H9 (cell line): ENCODE data around the gene ALX3. TPM values are rescaled to one million over a fixed set of nuclear protein-coding genes. Genes with fewer than 3 reads are reported as not detected.

Experiments
- DNase-seq: peaks from one replicate; pipeline ENCODE4 v3.0.0-alpha.2; 2017
- H2AFZ ChIP-seq: one replicate; pipeline ENCODE4 v1.6.1; 2013; ENCODE audit warnings: mild to moderate bottlenecking, low read length, control low read depth, moderate library complexity
- H2AK5ac ChIP-seq: 2 replicates; pipeline ENCODE4 v1.6.1; 2013; ENCODE audit warnings: low read length, control low read depth, mixed read lengths; ENCODE audit not compliant: insufficient read length
- H2BK120ac ChIP-seq: one replicate; pipeline ENCODE4 v1.6.1; 2013; ENCODE audit warnings: low read depth, mild to moderate bottlenecking, low read length, control low read depth, inconsistent platforms; ENCODE audit not compliant: poor library complexity, severe bottlenecking
- H2BK12ac ChIP-seq: 2 replicates; pipeline ENCODE4 v1.6.1; 2013; ENCODE audit warnings: low read length, control low read depth, mixed read lengths, low read depth; ENCODE audit not compliant: insufficient read length
- H2BK15ac ChIP-seq: 2 replicates; pipeline ENCODE4 v1.6.1; 2013; ENCODE audit warnings: low read depth, low read length, control low read depth
- H2BK20ac ChIP-seq: one replicate; pipeline ENCODE4 v1.6.1; 2013; ENCODE audit warnings: low read depth, mild to moderate bottlenecking, low read length, control low read depth, inconsistent platforms; ENCODE audit not compliant: poor library complexity, severe bottlenecking
- H2BK5ac ChIP-seq: 2 replicates; pipeline ENCODE4 v1.6.1; 2013; ENCODE audit warnings: low read length, control low read depth, mixed read lengths; ENCODE audit not compliant: insufficient read length
- H3K14ac ChIP-seq: 2 replicates; pipeline ENCODE4 v1.6.1; 2013; ENCODE audit warnings: low read length, control low read depth; ENCODE audit not compliant: insufficient read depth
- H3K18ac ChIP-seq: 2 replicates; pipeline ENCODE4 v1.6.1; 2013; ENCODE audit warnings: low read depth, mild to moderate bottlenecking, mixed read lengths, low read length, control low read depth; ENCODE audit not compliant: insufficient read length
- H3K23ac ChIP-seq: 2 replicates; pipeline ENCODE4 v1.6.1; 2013; ENCODE audit warnings: low read length, control low read depth, mixed read lengths, low read depth; ENCODE audit not compliant: insufficient read length
- H3K23me2 ChIP-seq: 2 replicates; pipeline ENCODE4 v1.6.1; 2013; ENCODE audit warnings: low read depth, mild to moderate bottlenecking, mixed read lengths, low read length, control low read depth; ENCODE audit not compliant: insufficient read length, poor library complexity, severe bottlenecking
- H3K27ac ChIP-seq: 2 replicates; pipeline ENCODE4 v1.5.1; 2013; ENCODE audit warnings: low read length, control low read depth, mixed read lengths, low read depth; ENCODE audit not compliant: insufficient read length
- H3K27me3 ChIP-seq: 2 replicates; pipeline ENCODE4 v1.6.1; 2013; ENCODE audit warnings: low read length, control low read depth, inconsistent platforms; ENCODE audit not compliant: insufficient read depth
- H3K4ac ChIP-seq: 2 replicates; pipeline ENCODE4 v1.6.1; 2013; ENCODE audit warnings: low read depth, mild to moderate bottlenecking, control low read depth, inconsistent platforms, low read length, moderate library complexity
- H3K4me1 ChIP-seq: 2 replicates; pipeline ENCODE4 v1.6.1; 2013; ENCODE audit warnings: low read length, control low read depth, inconsistent platforms; ENCODE audit not compliant: insufficient read depth
- H3K4me2 ChIP-seq: 2 replicates; pipeline ENCODE4 v1.6.1; 2013; ENCODE audit warnings: low read length, control low read depth, mixed read lengths; ENCODE audit not compliant: insufficient read length, insufficient read depth
- H3K56ac ChIP-seq: 2 replicates; pipeline ENCODE4 v1.6.1; 2013; ENCODE audit warnings: low read depth, mild to moderate bottlenecking, mixed read lengths, low read length, control low read depth; ENCODE audit not compliant: insufficient read length
- H3K79me1 ChIP-seq: 2 replicates; pipeline ENCODE4 v1.6.1; 2013; ENCODE audit warnings: low read depth, mild to moderate bottlenecking, moderate library complexity, low read length, control low read depth, inconsistent platforms; ENCODE audit not compliant: insufficient read depth, poor library complexity, severe bottlenecking
- H3K79me2 ChIP-seq: 2 replicates; pipeline ENCODE4 v1.6.1; 2013; ENCODE audit warnings: low read length, control low read depth, inconsistent platforms; ENCODE audit not compliant: insufficient read depth
- H3K9ac ChIP-seq: 2 replicates; pipeline ENCODE4 v1.6.1; 2013; ENCODE audit warnings: low read length, control low read depth, mixed read lengths; ENCODE audit not compliant: insufficient read length; ENCODE audit errors: extremely low read depth
- H3K9me3 ChIP-seq: one replicate; pipeline ENCODE4 v1.6.1; 2013; ENCODE audit warnings: low read depth, low read length, inconsistent platforms; ENCODE audit not compliant: control insufficient read depth
- H3T11ph ChIP-seq: one replicate; pipeline ENCODE4 v1.6.1; 2013; ENCODE audit warnings: mild to moderate bottlenecking, low read length, control low read depth, inconsistent platforms
- H4K20me1 ChIP-seq: one replicate; pipeline ENCODE4 v1.6.1; 2013; ENCODE audit not compliant: control insufficient read depth, insufficient read length, insufficient read depth
- H4K5ac ChIP-seq: 2 replicates; pipeline ENCODE4 v1.6.1; 2013; ENCODE audit warnings: low read depth, mild to moderate bottlenecking, mixed read lengths, low read length, control low read depth; ENCODE audit not compliant: insufficient read length
- H4K8ac ChIP-seq: replicated peaks from 2 replicates; pipeline ENCODE4 v1.6.1; 2013; ENCODE audit warnings: low read length, control low read depth, mixed read lengths, low read depth; ENCODE audit not compliant: insufficient read length
- H4K91ac ChIP-seq: 2 replicates; pipeline ENCODE4 v1.6.1; 2013; ENCODE audit warnings: low read depth, mild to moderate bottlenecking, moderate library complexity, mixed read lengths, low read length, control low read depth; ENCODE audit not compliant: insufficient read length
- H3K27ac Mint-ChIP-seq, 3 experiments: 2 replicates in 2 of 3; 3 replicates in 1 of 3; pipeline ENCODE4 v1.8.0; 2020 to 2021; ENCODE audit warnings: mixed read lengths in 3 of 3, mild to moderate bottlenecking in 1 of 3, moderate library complexity in 1 of 3
- H3K27me3 Mint-ChIP-seq: 2 replicates; pipeline ENCODE4 v1.8.0; 2021; ENCODE audit warnings: low read depth, mild to moderate bottlenecking, moderate library complexity, mixed read lengths
- H3K36me3 Mint-ChIP-seq, 3 experiments: 2 replicates in 2 of 3; 3 replicates in 1 of 3; pipeline ENCODE4 v1.8.0; 2020 to 2021; ENCODE audit warnings: low read depth in 3 of 3, mixed read lengths in 3 of 3; ENCODE audit not compliant: insufficient read depth in 1 of 3
- H3K4me1 Mint-ChIP-seq, 2 experiments: 2 replicates each; pipeline ENCODE4 v1.8.0; 2020; ENCODE audit warnings: mixed read lengths in 2 of 2
- H3K4me3 Mint-ChIP-seq, 2 experiments: 2 replicates in 1 of 2; 3 replicates in 1 of 2; pipeline ENCODE4 v1.8.0; 2020 to 2021; ENCODE audit warnings: mild to moderate bottlenecking in 2 of 2, mixed read lengths in 2 of 2, moderate library complexity in 1 of 2
- H3K9me3 Mint-ChIP-seq, 2 experiments: 2 replicates in 1 of 2; 3 replicates in 1 of 2; pipeline ENCODE4 v1.8.0; 2020; ENCODE audit warnings: mild to moderate bottlenecking in 2 of 2, mixed read lengths in 2 of 2, moderate library complexity in 1 of 2
- CTCF ChIP-seq: fragments of 200-600 bp; sonication (generic); conservative IDR thresholded peaks from 3 replicates; pipeline ENCODE4 v1.8.0; 2021; ENCODE audit warnings: antibody characterized with exemption, mild to moderate bottlenecking
- WGBS: extraction: QIAGEN DNeasy Blood & Tissue Kit; methylation state at CpG from one replicate; pipeline ENCODE4 v1.1.7; 2013; ENCODE audit warnings: missing lambda C conversion rate, low lambda C conversion rate, mixed read lengths; ENCODE audit not compliant: insufficient read length; ENCODE audit errors: extremely low coverage; 5-methylcytosine and 5-hydroxymethylcytosine counted together
- total RNA-seq: library from RNA; stranded (reverse); gene quantifications from 2 replicates; pipeline ENCODE4 v1.2.1, GENCODE V29; 2021

Gene ALX3
- total RNA-seq, 1 experiment from 2014 or later, result not detected

DNA sequence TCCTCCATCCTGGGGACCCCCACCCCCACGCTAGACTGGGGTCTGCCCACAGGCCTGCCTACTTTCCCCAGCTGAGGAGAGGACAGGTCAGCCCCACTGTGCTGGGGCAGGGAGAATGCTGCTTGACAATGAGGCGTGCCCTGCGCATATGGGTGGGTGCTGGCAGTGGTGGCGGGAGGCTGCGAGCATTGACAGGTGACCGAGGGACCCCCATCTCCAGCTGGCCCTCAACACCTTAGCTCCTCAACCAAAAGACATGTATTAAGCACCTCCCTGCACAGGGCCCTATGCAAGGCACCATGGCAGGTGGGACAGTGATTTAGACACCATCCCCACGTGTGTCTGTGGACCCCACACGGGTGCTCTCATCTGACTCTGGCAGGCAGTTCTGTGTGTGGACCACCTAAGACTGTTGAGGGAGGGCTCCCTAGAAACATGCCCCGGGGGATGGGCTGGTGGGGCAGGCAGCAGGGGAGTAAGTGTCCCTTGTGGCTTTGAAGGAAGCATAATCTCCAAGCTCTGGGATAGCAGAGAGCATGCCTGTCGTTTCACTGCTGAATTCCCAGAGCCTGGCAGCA lies 18.4 kb upstream of the ALX3 start:
- no peak overlapping the region for H4K5ac ChIP-seq
- H2BK5ac ChIP-seq, result no peak overlapping the region
- Mint-ChIP-seq H3K9me3 (no peaks in the 10 kb centered on the region; a peak in 1 of 5 replicates), H3K4me1 (peaks cover 17 to 31% of the 10 kb centered on the region in 2 experiments), H3K4me3 (no peak overlapping the region), H3K27me3 (peaks cover 61% of the 10 kb centered on the region), H3K27ac (no peak overlapping the region), H3K36me3 (no peaks in the 10 kb centered on the region; a peak in 1 of 7 replicates)
- H4K91ac ChIP-seq, result no peak overlapping the region
- no peak overlapping the region for H3K4ac ChIP-seq
- H3K27me3 ChIP-seq, result peaks cover 32% of the 10 kb centered on the region
- no CpG with 5 or more reads among the region's 10 CpGs for WGBS
- H3K23me2 ChIP-seq, result peaks cover 7% of the 10 kb centered on the region
- H3K9ac ChIP-seq, result no peak overlapping the region
- H3K14ac ChIP-seq, result no peak overlapping the region
- H2BK120ac ChIP-seq, result no peak overlapping the region
- no peak overlapping the region for H3T11ph ChIP-seq
- no peak overlapping the region for H2BK15ac ChIP-seq
- no peaks in the 10 kb centered on the region for H3K79me1 ChIP-seq
- no peaks in the 10 kb centered on the region for H4K20me1 ChIP-seq
- H2BK20ac ChIP-seq, result no peak overlapping the region
- no peak overlapping the region for H4K8ac ChIP-seq
- H2AK5ac ChIP-seq, result no peak overlapping the region
- no peaks in the 10 kb centered on the region for H3K9me3 ChIP-seq
- H3K56ac ChIP-seq, result no peak overlapping the region
- no peak overlapping the region for H3K23ac ChIP-seq
- H3K79me2 ChIP-seq, result no peaks in the 10 kb centered on the region
- no peak for DNase-seq
- H2AFZ ChIP-seq, result no peak overlapping the region
- H2BK12ac ChIP-seq, result no peak overlapping the region
- no peak overlapping the region for H3K27ac ChIP-seq
- H3K18ac ChIP-seq, result no peak overlapping the region
- no peaks in the 10 kb centered on the region for H3K4me1 ChIP-seq
- no peak overlapping the region for H3K4me2 ChIP-seq
- no peak for TF ChIP-seq CTCF
